ENCODE results near the gene AGK. TPM values are rescaled to one million over a fixed set of nuclear protein-coding genes. Genes with fewer than 3 reads are reported as not detected.

Gene AGK
- total RNA-seq: 23.0 and 31.8 TPM in 2 replicates

DNA sequence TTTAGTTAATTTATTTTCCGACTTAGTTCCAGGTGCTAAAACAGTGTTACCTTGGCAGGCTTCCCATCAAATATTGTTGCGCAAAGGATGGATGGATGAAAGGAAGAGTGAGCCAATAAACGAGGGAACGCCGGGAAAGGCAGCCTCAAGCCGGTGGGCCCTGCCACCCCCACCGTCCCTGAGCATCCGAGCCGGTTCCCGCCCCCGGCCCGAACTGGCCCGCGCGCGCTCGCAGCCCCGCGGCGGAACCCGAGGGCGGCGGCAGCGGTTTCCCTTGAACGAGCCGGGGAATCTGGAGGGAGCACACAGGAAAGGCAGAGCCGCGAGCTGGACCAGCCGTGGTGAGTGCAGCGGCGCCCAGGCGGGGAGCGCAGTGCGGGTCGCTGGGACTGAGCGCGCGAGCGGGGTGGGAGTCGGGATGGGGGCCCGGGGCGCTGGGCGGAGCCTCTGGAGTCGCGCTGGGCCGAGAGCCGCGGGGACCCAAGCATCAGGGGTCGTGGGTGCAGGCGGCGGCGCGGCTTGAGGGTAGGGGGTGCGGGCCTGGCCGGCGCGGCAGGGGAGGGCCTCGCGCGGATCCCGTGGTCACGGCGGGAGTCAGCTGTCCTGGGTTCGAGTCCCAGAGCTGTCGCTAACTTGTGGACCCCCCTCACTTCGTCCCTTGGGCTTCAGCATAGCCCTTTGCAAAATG is at the start of gene AGK:
Gene AGK (plus strand): TSS at position 317 of the 688 bp plus-strand sequence. CDS start 4,057 bp downstream, outside the sequence.
- peak; percentile 85 for DNase-seq

GRCh38 chr7:141501451-141501850 is 49.8 kb upstream of the AGK start:
- DNase-seq: no peak

DNA sequence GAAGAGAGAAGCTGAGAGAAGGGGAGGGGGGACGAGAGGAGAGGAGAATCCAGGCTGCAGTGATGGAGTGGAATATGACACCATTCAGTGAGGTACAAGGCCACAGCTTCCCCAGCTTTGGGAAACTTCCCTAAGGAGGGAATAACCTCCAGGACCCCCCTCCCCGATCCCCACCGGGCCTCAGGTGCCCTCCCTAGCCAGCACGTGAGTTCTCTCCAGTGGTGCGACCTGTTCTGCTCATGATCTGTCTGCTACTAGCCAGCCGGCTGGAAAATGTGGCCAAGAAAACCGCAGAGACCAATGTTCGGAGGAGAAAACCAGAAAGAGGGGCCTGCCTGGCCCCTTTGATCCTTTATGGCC is 39.9 kb upstream of the AGK start:
- DNase-seq: no peak

DNA sequence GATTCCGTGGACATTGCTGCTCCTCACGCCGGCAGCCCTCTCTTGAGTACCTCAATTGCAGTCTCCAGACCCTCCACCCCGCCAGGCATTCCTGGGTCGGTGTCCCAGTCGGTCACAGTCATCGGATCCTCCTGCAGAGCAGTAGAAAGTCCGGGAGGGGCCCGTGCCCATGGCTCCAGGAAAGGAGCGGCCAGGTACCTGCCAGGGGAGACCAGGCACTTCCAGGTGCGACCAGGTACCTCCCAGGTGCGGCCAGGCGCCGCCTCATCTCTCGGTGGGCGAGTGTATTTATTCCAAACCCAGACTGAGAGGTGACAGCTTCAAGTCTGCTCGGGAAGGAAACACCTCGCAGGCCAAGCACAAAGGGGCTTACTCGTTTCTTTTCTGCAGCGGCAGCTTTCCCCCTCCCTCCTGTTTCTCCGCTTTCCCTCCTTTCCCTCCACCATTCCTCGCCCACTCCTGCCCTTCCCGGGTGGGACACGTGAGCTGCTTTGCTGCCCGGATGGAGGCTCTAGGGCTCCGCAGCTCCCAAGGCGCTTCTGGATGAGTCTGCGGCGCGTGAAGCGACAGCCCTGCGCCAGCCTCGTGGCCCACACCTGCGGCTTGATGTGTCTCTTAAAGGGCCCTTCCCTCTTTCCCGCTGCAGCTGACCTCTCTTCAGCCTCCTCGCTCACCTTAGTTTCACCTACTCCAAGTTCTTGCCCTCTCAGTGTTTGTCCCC is 39.4 kb upstream of the AGK start:
- DNase-seq: no peak

DNA sequence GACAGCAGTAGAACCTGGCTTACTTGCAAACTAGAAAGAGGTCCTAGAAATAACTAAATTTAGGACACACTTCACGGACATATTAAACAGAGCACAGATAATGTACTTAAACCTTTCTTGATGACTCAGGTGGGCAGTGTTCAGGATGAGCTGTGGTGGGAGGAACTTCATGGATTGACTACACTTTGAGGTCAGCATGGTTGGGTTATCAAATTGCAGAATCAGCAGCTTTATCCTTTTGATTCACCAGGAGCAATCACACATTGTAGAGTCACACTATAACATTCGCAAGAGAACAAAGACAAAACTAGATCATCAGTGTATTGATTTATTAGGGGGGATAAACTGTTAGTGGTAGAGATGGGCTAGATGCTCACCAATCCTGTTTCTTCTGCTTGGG is 38.6 kb upstream of the AGK start:
- DNase-seq: no peak

GRCh38 chr7:141513720-141514119 is 37.5 kb upstream of the AGK start:
- DNase-seq: no peak

GRCh38 chr7:141515941-141516340 is 35.3 kb upstream of the AGK start:
- no peak for DNase-seq

- no peak for DNase-seq
Observed at GRCh38 chr7:141519623-141520022, 31.6 kb upstream of the AGK start.

DNA sequence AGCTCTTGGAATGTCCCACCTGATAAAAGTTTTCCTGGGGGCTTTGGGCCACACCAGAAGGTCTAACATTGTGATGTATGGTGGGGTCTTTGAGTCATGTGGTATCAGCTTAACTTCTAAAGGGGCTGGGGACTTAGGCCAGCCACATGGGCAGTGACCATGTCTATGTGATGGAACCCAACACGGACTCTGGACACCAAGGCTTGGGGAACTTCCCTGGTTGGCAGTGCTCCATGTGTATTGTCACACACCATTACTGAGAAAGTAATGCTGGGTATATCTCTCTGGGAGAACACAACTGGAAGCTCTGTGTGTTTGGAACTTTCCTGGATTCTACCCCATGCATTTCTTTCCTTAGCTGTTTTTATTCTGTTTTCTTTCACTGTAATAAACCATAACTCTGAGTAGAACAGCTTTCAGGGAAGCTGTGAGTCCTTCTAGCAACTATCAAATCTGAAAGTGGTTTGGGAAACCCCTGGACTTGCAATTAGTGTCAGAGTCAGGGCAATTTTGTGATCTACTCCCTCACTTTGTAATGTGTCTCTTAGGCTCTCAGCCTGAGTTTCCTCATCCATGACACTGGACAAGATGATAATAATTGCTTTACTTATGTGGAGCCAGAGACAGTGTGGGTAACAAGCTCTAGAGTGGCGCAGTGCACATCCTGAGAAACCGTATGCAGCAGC is 28.4 kb upstream of the AGK start:
- DNase-seq: no peak

DNA sequence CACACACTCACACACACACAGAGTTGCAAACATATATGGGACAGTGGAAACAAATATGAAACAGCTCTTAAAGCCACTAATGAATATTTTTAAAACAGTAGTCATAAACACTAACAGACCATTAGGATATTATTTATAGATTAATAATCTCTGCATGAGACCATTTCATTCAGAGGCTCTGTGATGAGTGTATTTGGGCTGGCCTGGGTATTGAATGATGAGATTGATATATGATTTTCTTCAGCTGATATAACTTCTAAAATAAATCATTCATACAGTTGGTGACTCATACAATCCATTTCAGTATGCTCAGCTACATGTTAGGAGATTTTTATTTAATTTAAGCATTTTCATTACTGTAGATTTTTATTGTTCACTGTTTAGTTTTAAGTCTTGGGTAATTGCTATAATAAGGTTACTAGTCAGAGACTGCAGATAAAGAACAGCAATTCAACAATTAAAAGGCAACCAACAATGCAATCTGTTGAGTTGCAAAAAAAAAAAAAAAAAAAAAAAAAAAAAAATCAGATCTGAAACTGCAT is 25.2 kb upstream of the AGK start:
- DNase-seq: no peak

GRCh38 chr7:141527076-141527475 is 24.1 kb upstream of the AGK start:
- DNase-seq: no peak

- no peak for DNase-seq
Observed at GRCh38 chr7:141528399-141528798, 22.8 kb upstream of the AGK start.

- DNase-seq: peak; percentile 89
Observed at GRCh38 chr7:141533149-141533949, 17.9 kb upstream of the AGK start.

- no peak for DNase-seq
Observed at GRCh38 chr7:141534757-141535737, 16.2 kb upstream of the AGK start.

DNA sequence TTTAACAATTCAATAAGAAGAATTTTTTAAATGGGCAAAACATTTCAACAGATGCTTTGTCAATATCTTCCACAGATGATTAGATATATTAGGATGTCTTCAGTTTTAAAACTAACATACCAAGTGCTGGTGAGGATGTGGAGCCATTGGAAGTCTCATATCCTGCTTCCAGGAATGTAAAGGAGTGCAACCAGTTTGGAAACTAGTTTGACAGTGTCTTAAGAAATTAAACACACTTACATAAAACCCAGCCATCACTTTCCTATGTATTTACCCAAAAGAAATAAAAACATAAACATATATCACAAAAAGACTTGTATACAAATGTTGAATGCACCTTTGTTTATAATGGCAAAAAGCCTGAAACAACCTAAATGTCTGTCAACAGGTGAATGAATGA is 13.3 kb upstream of the AGK start:
- DNase-seq: no peak

DNA sequence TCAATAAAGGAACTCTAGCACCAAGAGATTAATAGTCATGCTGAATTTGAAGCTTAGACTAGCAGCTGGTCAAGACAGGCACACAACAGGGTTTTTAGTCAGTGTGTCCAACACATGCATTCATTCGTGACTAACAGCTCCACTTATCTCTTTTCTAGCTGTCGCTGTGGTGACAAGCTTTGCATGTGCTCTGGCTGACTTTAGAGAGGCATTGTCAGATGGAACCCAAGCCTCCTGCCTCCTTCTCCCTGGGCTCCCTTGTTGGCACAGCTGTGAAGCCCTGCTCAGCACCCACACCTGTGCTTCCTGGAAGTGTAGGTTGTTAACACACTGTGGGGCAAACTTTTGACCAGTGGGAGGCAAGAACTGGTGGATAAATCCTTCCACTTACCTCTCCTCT is 9.8 kb upstream of the AGK start:
- no peak for DNase-seq

GRCh38 chr7:141544831-141545230 is 6.4 kb upstream of the AGK start:
- DNase-seq: no peak

GRCh38 chr7:141549582-141549981 is 1.6 kb upstream of the AGK start:
- DNase-seq: no peak

- DNase-seq: no peak
Observed at GRCh38 chr7:141550386-141551093, 670 bp upstream of the AGK start.

GRCh38 chr7:141551782-141552181 is 572 bp downstream of the AGK start:
- DNase-seq: no peak

GRCh38 chr7:141557360-141557759 is 6.2 kb downstream of the AGK start:
- no peak for DNase-seq
